ENCODE measurements around the gene BRF1.
"Not testable (repeated sequence)": the region's sequence is repeated elsewhere in the genome, so short reads cannot be mapped to it uniquely, and the experiment has no call there.

The BRF1 gene

DNA sequence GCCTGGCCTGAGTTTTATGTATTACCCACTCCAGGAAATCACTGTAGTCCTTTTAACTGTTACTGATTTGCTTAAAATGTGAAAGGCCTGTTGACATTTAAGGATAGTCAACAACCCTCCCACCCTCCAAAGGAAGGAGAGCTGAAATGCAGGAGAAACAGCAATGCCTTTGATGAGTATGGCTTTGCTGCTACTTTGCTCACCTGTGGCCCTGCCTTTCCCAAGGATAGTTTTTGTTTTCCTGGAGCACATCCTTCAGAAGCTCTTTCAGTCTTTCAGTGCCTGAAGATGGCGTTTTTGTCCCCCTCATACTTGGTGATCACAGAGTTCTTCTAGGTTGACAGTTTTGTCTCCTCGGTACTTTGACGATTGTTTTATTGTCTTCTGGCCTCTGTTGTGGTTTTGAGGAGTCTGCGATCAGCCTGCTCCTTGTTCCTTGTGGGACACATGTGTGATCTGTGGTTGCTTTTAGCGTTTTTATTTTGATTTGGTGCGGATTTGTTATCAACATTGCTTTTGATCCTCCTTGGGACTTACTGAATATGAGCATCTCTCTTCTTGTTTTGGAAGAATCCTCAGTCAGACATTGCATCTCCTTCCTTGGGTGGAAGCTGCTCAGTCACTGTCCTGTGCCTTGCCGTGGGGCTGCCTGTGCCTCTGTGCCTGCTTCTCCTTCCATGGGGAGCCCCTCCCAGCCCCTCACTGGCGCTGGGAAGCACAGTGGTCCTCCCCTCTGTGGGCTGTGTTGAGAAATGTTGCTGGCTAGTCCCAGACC is 31.0 kb upstream of the BRF1 start:
- CTCF ChIA-PET = no interaction called here

GRCh38 chr14:105330491-105330895 is 29.7 kb upstream of the BRF1 start:
- peak; percentile 46 for DNase-seq (ENCODE audit: low spot score)

More for the DNA sequence above, 31.0 kb upstream of the BRF1 start:
- TF ChIP-seq CTCF (conservative IDR thresholded peaks at IDR 0.05; ENCODE audit: low read depth) = no peak
- POLR2A ChIA-PET (ENCODE audit: low non-redundant PET) = no interaction called here
- no peak for DNase-seq (ENCODE audit: low spot score)
- H3K27ac ChIP-seq = no peak overlapping the region

DNA sequence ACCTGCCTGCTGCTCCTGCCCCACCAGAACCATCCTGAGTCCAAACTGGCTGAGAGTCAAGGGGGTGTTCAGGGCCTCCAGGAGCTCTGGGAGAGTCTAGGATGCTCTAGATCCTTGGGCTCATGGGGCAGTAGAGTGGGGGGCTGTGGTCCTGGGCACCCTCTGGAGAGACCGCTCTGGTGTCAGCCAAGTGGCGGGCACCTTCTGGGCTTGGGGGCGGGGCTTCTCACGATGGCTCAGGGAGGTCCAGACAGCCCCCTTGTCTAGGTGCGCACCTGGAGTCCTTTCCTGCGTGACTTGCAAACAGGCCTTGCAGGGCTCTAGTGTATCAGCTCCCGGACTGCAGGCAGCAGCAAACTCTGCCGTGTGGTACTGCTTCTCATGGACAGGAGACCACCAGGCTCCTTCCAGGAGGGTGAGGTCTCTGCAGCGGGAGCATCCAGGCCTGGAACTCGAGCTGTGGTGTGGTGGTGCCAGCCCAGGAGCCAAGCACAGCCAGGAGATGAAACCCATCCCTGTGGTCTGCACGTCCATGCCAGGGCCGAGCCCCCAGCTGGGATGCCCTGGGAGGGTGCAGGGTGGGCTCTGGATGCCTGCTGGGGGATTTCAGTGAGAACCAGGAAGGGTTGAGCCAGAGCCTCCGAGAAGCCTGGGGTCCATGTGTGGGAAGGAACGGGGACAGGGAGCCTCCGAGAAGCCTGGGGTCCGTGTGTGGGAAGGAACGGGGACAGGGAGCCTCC is 28.8 kb upstream of the BRF1 start:
- no peak for DNase-seq (ENCODE audit: low spot score)
- ChIA-PET POLR2A (ENCODE audit: low non-redundant PET) (no interaction called here), CTCF (no interaction called here)
- H3K27ac ChIP-seq = 0 out of 2 replicates have a peak overlapping the region, but pooled peaks have one; percentile 12
- TF ChIP-seq CTCF (conservative IDR thresholded peaks at IDR 0.05; ENCODE audit: low read depth) = no peak

More at GRCh38 chr14:105330491-105330895, 29.7 kb upstream of the BRF1 start:
- ChIA-PET CTCF (interaction anchor here (0.6 kb wide), 2 partner anchors 13 to 27 kb away, joined by 3 to 4 read pairs; no protein-coding TSS in a partner anchor), POLR2A (ENCODE audit: low non-redundant PET) (no interaction called here)
- peak overlapping the region; percentile 55 for H3K27ac ChIP-seq
- TF ChIP-seq CTCF (conservative IDR thresholded peaks at IDR 0.05; ENCODE audit: low read depth) = no peak

DNA sequence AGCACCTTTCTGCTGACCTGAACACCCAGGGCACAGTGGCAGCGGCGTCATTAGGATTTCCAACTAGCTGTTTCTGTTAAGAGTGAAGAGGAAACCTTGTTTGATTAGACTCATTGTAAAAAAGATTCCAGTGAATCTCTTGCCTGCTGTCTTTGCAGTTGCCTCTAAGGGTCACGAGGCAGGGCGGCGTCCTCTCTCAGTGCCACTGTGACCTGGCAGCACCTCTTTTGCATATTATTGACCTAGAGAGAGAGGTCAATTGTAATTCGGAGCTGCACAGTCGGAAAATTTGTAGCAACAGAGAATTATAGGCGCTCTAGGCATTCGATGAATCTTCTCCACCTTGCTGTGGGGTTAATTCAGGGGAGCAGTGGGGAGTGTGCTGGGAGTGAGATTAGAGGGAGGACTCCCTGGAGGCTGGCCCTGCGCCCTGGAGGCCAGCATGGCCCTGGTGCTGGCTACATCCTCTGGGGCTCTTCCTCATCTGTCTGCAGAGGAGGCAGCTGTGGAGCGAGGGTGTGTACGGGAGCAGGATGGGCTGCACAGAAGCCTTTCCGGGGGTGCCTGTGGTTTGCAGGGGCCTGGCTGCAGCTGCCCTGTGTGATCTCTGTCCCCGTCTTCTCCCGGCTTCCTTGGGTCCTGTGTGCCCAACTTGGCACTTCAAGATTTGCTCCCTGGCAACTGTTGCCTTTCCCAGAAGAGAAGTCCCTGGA is 28.0 kb upstream of the BRF1 start:
- CTCF ChIA-PET = no interaction called here
- DNase-seq (ENCODE audit: low spot score) = no peak
- POLR2A ChIA-PET (ENCODE audit: low non-redundant PET) = no interaction called here

GRCh38 chr14:105328070-105328677 is 27.4 kb upstream of the BRF1 start:
- DNase-seq (ENCODE audit: low spot score) = no peak
- 0 out of 2 replicates have a peak overlapping the region, but pooled peaks have one; percentile 12 for H3K27ac ChIP-seq
- POLR2A ChIA-PET (ENCODE audit: low non-redundant PET) = no interaction called here
- no peak for TF ChIP-seq CTCF (conservative IDR thresholded peaks at IDR 0.05; ENCODE audit: low read depth)
- CTCF ChIA-PET = no interaction called here

More for the DNA sequence above, 28.0 kb upstream of the BRF1 start:
- 0 out of 2 replicates have a peak overlapping the region, but pooled peaks have one; percentile 12 for H3K27ac ChIP-seq
- no peak for TF ChIP-seq CTCF (conservative IDR thresholded peaks at IDR 0.05; ENCODE audit: low read depth)

DNA sequence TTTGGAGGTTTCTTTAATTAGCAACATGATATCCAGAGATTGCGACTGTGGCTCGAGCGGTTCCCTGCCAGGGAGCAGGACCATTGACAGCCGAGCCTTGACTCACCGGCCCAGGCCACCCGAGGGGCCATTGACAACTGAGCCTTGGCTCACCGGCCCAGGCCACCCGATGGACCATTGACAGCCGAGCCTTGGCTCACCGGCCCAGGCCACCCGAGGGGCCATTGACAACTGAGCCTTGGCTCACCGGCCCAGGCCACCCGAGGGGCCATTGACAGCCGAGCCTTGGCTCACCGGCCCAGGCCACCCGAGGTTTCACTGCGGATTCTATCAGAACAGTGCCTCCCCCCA is 26.9 kb upstream of the BRF1 start:
- DNase-seq (ENCODE audit: low spot score); H3K27ac ChIP-seq; CTCF ChIA-PET; POLR2A ChIA-PET (ENCODE audit: low non-redundant PET): not testable (repeated sequence)

All from RWPE1 (cell line).